ENCODE results near the gene UBE2M. TPM values are rescaled to one million over a fixed set of nuclear protein-coding genes. Genes with fewer than 3 reads are reported as not detected.
"Not testable (repeated sequence)": the region's sequence is repeated elsewhere in the genome, so short reads cannot be mapped to it uniquely, and the experiment has no call there.

UBE2M gene
- polyA plus RNA-seq (2014; cell fraction: cytosol; rRNA removed), result 63.0 and 69.2 TPM in 2 replicates
- polyA plus RNA-seq (2014; cell fraction: nucleus; rRNA removed), result 59.7 and 69.5 TPM in 2 replicates

DNA sequence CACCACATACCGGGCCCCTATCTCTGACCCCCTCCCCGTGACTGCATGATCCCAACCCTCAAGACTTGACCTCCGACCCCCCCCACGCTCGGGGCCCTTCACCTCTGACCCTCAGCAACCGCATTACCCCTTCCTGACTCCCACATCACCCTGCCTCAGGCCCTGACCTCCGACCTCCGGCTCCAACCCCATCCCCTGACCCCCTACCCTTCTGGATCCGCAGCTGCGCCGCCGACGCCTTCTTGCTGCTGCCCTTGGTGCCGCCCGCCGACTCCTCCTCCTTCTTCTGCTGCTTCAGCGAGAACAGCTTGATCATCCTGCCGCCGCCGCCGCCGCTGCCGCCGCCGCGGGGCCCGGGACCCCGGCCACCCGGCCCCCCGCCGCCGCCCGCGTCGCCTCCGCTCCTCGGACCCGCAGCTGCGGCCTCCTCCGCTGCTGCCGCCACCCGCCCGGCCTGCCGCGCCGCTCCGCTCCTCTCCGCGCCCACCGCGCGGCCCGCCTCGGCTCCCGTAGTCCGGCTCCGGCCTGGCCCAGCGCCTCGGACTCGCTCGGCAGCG lies at the start of gene UBE2M:
TSS of gene UBE2M (minus strand) at position 546 of the 557 bp plus-strand sequence. CDS start at position 316, 230 bp downstream.
- no peak for DNase-seq (ENCODE audit: low spot score)

- not testable (repeated sequence) for DNase-seq (ENCODE audit: low spot score)
Observed at GRCh38 chr19:58607213-58607612, 48.8 kb upstream of the UBE2M start.

DNA sequence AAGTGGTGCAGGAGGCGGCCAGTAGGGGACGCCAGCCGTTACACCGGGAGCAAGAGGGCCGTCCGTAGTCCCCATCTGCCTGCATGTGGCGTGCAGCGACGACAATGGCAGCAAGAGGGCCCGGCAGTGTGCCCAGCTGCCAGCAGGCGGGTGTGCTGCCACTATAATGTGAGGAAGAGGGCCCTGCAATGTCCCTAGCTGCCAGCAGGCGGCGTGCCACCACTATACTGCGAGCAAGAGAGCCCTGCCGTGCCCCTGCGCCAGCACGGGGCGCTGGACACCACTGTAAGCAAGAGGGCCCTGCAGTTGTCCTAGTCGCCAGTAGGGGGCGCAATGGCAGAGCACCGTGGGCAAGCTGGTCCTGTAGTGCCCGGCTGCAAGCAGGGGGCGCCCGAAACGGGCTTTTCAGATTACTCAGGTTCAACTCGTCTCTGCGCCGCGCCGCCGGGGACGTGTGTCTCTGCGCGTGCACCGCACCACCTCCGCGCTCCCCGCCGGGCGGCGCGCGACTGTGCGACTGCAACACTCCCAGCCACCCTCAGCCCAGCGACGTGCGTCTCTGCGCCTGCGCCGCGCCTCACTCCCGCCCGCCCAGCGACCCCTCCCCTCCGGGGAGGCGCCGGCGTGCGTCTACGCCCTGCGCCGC lies 48.0 kb upstream of the UBE2M start:
- DNase-seq (ENCODE audit: low spot score), result not testable (repeated sequence)

DNA sequence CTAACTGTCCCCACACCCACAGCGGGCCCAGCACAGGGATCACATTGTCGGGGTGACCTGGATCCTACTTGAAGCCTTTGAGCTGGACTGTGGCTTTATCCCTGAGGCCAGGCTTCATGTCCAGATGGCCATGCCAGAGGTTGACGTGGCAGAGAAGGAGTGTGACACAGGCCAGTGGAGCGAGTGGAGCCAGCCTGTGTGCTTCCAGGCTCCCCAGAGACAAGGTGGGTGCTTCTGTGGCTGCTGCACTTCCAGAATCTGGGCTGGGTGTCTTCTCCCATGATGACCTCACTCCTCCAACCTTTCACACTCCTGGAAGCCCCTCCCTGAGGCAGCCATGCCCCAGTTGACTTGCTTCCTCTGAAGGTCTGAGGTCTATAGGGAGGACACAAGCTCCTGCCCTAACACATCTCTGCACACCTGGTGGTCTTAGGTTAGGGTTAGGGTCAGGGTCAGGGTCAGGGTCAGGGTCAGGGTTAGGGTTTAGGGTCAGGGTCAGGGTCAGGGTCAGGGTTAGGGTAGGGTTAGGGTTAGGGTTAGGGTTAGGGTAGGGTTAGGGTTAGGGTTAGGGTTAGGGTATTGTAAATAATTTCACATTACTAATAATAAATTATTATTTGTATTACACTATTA lies 27.8 kb upstream of the UBE2M start:
- DNase-seq (ENCODE audit: low spot score), result no peak

DNA sequence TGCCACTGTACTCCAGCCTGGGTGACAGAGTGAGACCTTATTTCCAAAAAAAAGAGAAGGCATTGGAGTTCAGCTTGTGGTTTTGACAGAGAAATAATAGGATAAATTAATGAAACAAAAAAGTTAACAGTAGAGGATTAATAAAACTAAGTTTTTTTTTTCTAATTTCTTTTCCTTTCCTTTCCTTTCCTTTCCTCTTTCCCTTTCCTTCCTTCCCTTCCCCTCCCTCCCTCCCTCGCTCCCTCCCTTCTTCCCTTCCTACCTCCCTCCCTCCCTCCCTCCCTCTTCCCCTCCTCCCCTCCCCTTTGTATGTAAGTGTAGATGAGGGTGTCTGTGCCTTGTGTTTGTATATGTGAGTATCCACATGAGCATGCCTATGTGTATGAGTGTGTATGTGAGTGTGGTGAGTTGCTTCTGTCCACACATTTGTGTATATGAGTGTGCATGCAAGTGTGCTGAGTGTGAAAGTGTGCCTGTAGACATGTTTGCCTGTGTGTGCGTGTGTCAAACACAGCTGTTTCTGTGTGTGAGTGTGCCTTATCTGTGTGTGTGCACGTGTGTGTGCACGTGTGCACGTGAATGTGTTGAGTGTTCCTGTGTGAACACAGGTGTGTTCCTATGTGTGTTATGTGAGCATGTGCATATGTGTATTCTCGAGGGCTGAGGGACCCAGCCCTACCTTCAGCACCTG lies 27.2 kb upstream of the UBE2M start:
- DNase-seq (ENCODE audit: low spot score), result no peak

- DNase-seq (ENCODE audit: low spot score), result no peak
Observed at GRCh38 chr19:58584498-58585441, 26.4 kb upstream of the UBE2M start.

- DNase-seq (ENCODE audit: low spot score), result no peak
Observed at GRCh38 chr19:58582985-58583384, 24.6 kb upstream of the UBE2M start.

DNA sequence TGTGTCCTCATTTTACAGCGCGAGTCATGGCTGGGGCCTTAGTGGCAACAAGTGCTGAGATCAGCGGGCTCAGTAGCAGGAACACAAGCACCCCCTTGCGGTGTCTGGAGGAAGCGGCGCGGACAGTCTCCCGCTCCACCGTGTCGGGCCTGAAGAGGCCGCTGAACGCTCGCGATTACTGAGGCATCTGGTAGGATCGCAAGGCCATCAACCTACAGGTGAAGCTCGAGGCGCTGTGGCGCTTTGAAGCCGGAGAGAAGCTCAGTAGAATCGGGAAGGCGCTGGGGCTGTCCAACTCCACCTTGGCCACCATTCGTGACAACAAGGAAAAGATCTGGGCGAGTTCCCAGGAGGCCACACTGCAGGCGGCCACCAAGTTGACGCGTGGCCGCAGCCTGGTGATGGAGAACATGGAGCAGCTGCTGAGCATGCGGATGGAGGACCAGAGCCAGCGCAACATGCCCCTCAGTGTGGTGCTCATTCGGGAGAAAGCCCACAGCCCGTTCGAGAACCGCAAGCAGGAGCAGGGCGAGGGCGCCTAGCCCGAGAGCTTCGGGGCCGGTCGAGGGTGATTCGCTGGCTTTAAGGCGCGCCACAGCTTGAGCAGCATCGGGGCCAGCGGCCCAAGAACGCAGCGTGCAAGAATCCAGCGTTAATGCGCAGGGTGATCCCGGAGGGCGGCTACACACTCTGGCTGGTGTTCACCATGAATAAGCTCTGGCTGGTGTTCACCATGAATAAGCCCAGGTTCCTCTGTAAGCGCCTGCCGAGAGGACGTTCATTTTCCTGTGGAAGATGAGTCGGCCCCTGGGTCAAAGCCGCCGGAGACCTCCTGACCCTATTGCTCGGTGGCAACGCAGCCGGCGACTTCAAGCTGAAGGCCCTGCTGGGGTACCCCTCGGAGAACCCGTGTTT lies 23.1 kb upstream of the UBE2M start:
- DNase-seq (ENCODE audit: low spot score), result no peak

DNA sequence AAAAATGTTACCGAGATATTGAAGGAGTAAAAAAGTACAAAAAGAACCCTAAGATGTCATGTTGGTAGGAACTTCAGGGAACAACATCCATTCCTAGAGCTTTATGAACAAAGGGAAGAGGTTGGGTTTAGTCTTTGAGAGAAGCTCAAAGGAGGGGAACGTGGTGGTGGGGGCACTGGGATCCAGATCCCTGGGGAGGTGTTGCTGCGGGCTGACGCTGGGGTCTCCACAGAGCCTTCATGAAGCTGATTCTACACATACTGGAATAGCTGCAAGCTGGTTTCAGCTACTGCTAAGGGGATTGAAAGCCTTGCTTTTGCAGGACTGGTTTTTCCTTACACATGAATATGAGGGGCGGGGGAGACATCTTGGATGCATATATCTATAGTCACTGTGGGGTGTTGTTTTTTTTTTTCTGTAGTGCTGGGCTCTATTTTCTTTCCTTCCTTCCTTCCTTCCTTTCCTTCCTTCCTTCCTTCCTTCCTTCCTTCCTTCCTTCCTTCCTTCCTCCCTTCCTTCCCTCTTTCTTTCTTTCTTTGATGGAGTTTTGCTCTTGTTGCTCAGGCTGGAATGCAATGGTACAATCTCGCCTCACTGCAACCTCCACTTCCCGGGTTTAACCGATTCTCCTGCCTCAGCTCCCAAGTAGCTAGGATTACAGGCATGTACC lies 21.2 kb upstream of the UBE2M start:
- DNase-seq (ENCODE audit: low spot score), result no peak

DNA sequence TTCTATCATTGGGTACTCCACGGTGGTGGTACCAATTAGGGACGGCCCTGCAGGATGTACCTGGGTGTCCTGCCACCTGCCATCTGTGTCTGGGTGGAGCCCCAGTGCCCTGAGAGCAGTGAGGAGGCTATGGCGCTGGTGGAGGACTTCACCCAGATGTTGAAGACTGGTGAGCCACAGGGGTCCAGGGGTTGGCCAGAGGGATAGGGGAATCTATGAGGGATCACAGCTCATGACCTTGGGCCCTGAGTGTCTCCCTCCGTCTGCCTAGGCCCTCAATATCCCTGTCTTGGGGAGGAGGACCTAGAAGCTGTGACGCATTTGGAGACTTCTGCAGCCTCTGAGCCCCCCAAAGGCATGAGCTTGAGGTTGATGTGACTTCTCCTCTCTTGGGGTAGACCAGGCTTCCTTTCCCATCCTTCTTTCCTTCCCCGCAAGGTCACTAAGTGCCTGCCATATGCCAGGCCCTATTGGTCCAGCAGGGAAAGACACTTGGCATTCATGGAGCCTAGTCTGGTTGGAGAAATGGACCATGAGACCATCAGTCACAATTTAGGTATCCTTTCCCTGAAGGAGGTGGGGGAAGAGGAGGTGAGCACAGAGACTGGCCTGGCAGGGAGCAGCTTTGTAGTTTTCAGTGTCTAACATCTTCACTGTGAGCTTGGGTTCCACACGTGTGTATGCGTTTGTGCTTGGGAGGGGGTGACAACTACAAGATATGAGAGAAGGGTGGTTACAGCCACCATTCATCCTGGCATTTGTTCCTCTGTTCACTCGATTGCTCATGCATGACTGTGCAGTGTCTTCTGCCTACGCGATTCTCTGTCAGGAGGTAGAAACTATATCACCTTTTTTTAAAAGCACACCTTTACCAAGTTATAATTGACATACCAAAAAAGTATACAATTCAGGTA lies 19.9 kb upstream of the UBE2M start:
- DNase-seq (ENCODE audit: low spot score), result no peak

DNA sequence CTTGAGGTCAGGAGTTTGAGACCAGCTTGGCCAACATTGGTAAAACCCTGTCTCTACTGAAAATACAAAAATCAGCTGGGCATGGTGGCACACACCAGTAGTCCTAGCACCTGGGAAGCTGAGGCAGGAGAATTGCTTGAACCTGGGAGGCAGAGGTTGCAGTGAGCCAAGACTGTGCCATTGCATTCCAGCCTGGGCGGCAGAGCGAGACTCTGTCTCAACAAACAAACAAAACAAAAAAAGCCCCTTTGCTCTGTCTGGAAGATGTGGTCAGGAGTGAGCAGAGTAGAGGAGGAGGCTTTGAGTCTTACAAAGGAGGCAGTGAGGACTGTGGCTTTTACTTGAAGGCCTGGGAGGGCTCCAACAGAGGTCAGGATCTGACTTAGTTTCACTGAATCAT lies 19.2 kb upstream of the UBE2M start:
- DNase-seq (ENCODE audit: low spot score), result not testable (repeated sequence)

GRCh38 chr19:58575183-58576041 lies 17.0 kb upstream of the UBE2M start:
- peak; percentile 84 for DNase-seq (ENCODE audit: low spot score)

DNA sequence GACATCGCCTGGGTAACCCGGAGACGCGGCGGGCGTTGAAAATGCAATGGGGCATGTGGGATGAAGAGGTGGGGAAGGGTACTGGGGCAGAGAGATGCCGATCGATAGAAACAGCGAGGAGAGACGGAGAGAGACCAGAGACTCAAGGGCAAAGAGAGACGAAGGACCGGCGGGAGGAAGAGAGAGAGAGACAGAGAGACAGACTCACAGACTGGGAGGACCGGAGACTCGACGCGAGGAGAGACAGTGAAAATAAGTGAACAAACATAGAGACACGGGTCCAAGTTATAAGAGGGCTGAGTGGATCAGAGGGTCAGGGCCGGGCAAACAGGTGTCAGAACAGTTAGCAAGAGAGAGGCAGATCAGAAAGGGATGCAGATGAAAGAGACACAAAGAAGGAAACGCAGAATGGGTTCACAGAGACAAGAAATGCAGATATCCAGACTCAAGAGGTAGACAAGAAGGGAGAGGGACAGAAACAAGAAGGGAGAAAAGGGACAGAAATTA lies 15.3 kb upstream of the UBE2M start:
- DNase-seq (ENCODE audit: low spot score), result no peak

DNA sequence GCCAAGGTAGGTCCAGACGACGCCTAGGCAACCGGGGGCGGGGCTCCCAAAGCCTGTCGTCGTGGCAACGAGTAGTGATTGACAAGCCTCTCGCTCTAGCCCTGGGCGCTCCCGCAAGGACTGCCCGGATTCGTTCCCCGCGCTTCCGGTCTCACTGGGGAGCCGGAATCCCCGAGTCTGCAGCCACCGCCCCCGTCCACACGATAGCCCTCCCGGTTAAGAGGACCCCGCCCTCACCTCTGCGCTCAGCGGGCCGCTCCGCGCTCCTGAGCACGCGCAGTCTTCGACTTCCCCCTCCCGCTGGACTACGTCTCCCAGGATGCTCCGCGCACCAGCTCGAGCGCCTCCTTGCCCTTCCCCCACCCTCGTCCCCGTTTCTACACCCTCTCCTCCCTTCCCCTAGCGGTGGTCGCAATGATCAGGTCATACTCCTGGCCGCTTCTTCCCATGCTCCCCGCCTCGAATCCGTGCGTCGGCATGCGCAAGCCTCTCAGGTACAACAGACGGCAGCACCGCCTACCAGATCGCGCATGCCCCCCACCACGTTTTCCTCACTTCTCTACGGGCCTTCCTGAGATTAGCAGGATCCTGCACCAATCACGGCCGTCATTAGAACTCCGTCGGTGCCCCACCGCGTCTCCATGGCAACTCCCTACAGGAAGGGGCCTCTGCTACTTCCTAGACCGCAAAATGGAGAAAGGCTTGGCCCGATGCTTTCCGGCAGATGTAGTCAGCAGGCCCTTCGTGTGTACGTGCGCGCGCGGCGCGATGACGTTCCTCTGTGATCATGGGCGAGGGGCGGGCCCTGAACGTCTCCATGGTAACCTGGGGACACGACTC lies 14.6 kb upstream of the UBE2M start, which contains the start of gene MZF1:
TSS of gene MZF1 (minus strand) at position 518 of the 840 bp plus-strand sequence. CDS start 1,946 bp downstream, outside the sequence.
- peak; percentile 98 for DNase-seq (ENCODE audit: low spot score)

DNA sequence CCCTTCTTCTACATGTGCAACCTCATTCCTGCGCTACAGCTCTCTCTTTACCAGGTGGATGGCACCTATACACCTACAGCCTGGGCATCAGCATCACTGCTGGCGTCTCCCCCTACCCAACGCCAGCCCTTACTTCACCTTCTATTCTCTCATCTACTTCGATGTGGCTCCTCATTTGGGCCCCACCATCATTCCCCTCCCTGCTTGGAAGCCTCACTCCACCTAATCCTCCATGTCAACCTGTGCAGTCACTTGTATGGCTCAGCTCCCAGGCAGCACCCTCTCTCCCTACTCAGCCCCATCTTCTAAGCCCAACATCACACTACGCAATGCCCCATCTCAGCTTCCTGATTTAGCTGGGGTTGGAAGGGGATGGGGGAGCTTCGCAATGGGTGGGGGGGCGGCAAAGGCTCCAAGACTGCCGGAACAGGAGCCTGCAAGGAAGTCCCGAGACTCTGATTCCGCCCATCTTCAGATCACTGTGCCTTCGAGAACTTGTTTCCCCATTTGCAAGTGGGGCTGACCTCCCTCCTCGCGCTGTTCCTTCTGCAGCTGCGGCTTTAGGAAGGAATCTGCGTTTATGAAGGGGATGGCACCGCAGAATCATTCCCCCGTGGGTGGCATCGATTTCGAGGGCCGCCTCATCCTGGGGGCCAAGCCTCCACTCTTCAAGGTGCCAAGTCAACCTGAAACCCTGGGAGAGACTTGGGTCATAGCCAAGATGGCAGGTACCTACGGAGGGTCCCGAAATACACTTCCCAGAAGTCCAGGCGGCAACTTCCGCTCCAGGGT lies 13.8 kb upstream of the UBE2M start:
- no peak for DNase-seq (ENCODE audit: low spot score)
